Urinary bladder (tissue), 4 donors: ENCODE measurements around the gene KAT2A. TPM values are rescaled to one million over a fixed set of nuclear protein-coding genes. Genes with fewer than 3 reads are reported as not detected.

ENCODE experiments used
- DNase-seq: peaks from one replicate; pipeline ENCODE4 v3.0.0-alpha.2; 2015; ENCODE audit errors: extremely low spot score
- H3K27ac ChIP-seq: one replicate; pipeline ENCODE4 v1.5.1; 2013; ENCODE audit warnings: low read depth, mild to moderate bottlenecking, moderate library complexity
- H3K36me3 ChIP-seq: one replicate; pipeline ENCODE4 v1.6.1; 2013; ENCODE audit warnings: mild to moderate bottlenecking, moderate library complexity; ENCODE audit not compliant: insufficient read depth
- H3K4me1 ChIP-seq: one replicate; pipeline ENCODE4 v1.6.1; 2013; ENCODE audit warnings: mild to moderate bottlenecking, moderate library complexity; ENCODE audit not compliant: insufficient read depth
- H3K4me3 ChIP-seq: one replicate; pipeline ENCODE4 v1.5.1; 2013; ENCODE audit warnings: low read depth, low read length
- WGBS: extraction: QIAGEN DNeasy Blood & Tissue Kit; methylation state at CpG from one replicate; pipeline ENCODE4 v1.1.7; 2013; 5-methylcytosine and 5-hydroxymethylcytosine counted together
- polyA plus RNA-seq: library from polyadenylated mRNA; stranded (reverse); fragments of 200-250 nt; gene quantifications from one replicate; pipeline ENCODE4 v1.2.3, GENCODE V29; 2013
- total RNA-seq: library from RNA; depleted of rRNA; stranded (reverse); fragments of >200 nt; gene quantifications from one replicate; pipeline ENCODE4 v1.2.3, GENCODE V29; 2014
- donor health status: healthy with polysubstance abuse.
- donor health status: healthy.

KAT2A gene
- total RNA-seq (14.1 TPM), polyA plus RNA-seq (44.3 TPM)

GRCh38 chr17:42120770-42121769, at the start of gene KAT2A:
KAT2A (minus strand) TSS chr17:42121367; CDS start chr17:42121304, 63 bp downstream.
- Histone ChIP-seq H3K4me1 (no peaks in the 10 kb centered on the region), H3K27ac (no peak within 1 kb of the TSS), H3K4me3 (peak within 1 kb of the TSS; percentile 88), H3K36me3 (no peaks in the 10 kb centered on the region)
- no peak for DNase-seq
- 7% methylated on average over 57 of the region's 57 CpGs for WGBS

- no peak overlapping the region for H3K27ac ChIP-seq
- no peaks in the 10 kb centered on the region for H3K4me1 ChIP-seq
- WGBS: 94% methylated on average over 29 of the region's 29 CpGs
- no peak for DNase-seq
- no peaks in the 10 kb centered on the region for H3K36me3 ChIP-seq
- no peak overlapping the region for H3K4me3 ChIP-seq
Measured at GRCh38 chr17:42169351-42169750, 48.2 kb upstream of the KAT2A start.

GRCh38 chr17:42167807-42168206, 46.6 kb upstream of the KAT2A start:
- H3K27ac ChIP-seq: no peak overlapping the region
- no peaks in the 10 kb centered on the region for H3K36me3 ChIP-seq
- no peaks in the 10 kb centered on the region for H3K4me1 ChIP-seq
- no peak overlapping the region for H3K4me3 ChIP-seq
- DNase-seq: no peak
- 92% methylated on average over 8 of the region's 8 CpGs for WGBS

- 91% methylated on average over 19 of the region's 19 CpGs for WGBS
Measured at GRCh38 chr17:42166196-42166763, 45.1 kb upstream of the KAT2A start.

GRCh38 chr17:42165751-42166150, 44.6 kb upstream of the KAT2A start:
- Histone ChIP-seq H3K4me1 (no peaks in the 10 kb centered on the region), H3K27ac (no peak overlapping the region), H3K36me3 (no peaks in the 10 kb centered on the region), H3K4me3 (no peak overlapping the region)
- WGBS: 78% methylated on average over 6 of the region's 6 CpGs
- DNase-seq: no peak

More at GRCh38 chr17:42166196-42166763, 45.1 kb upstream of the KAT2A start:
- H3K36me3 ChIP-seq: no peaks in the 10 kb centered on the region
- DNase-seq: no peak
- H3K4me1 ChIP-seq: no peaks in the 10 kb centered on the region
- H3K4me3 ChIP-seq: no peak overlapping the region
- no peak overlapping the region for H3K27ac ChIP-seq

- no peaks in the 10 kb centered on the region for H3K36me3 ChIP-seq
- DNase-seq: no peak
- no peaks in the 10 kb centered on the region for H3K4me1 ChIP-seq
- no peak overlapping the region for H3K27ac ChIP-seq
- WGBS: 54% methylated on average over 22 of the region's 22 CpGs
- no peak overlapping the region for H3K4me3 ChIP-seq
Measured at GRCh38 chr17:42163696-42164407, 42.7 kb upstream of the KAT2A start.

GRCh38 chr17:42163113-42163512, 41.9 kb upstream of the KAT2A start:
- Histone ChIP-seq H3K4me1 (no peaks in the 10 kb centered on the region), H3K27ac (no peak overlapping the region), H3K4me3 (no peak overlapping the region), H3K36me3 (no peaks in the 10 kb centered on the region)
- no peak for DNase-seq
- WGBS: 59% methylated on average over 8 of the region's 8 CpGs

- no peak for DNase-seq
- no peaks in the 10 kb centered on the region for H3K4me1 ChIP-seq
- H3K36me3 ChIP-seq: no peaks in the 10 kb centered on the region
- WGBS: 65% methylated on average over 7 of the region's 7 CpGs
- H3K27ac ChIP-seq: no peak overlapping the region
- H3K4me3 ChIP-seq: no peak overlapping the region
Measured at GRCh38 chr17:42160531-42160910, 39.4 kb upstream of the KAT2A start.

- 68% methylated on average over 14 of the region's 14 CpGs for WGBS
- no peaks in the 10 kb centered on the region for H3K4me1 ChIP-seq
- H3K4me3 ChIP-seq: no peak overlapping the region
- no peak overlapping the region for H3K27ac ChIP-seq
- H3K36me3 ChIP-seq: no peaks in the 10 kb centered on the region
- no peak for DNase-seq
Measured at GRCh38 chr17:42159796-42160530, 38.8 kb upstream of the KAT2A start.

- no peak overlapping the region for H3K27ac ChIP-seq
- WGBS: 24% methylated on average over 17 of the region's 17 CpGs
Measured at GRCh38 chr17:42155614-42156045, 34.5 kb upstream of the KAT2A start.

GRCh38 chr17:42153919-42154742, 33.0 kb upstream of the KAT2A start:
- Histone ChIP-seq H3K4me3 (peak overlapping the region; percentile 95), H3K36me3 (no peaks in the 10 kb centered on the region), H3K27ac (peak overlapping the region; percentile 59), H3K4me1 (no peaks in the 10 kb centered on the region)
- no peak for DNase-seq
- 6% methylated on average over 15 of the region's 15 CpGs for WGBS

More at GRCh38 chr17:42155614-42156045, 34.5 kb upstream of the KAT2A start:
- Histone ChIP-seq H3K4me3 (peak overlapping the region; percentile 38), H3K4me1 (no peaks in the 10 kb centered on the region), H3K36me3 (no peaks in the 10 kb centered on the region)
- no peak for DNase-seq

GRCh38 chr17:42146911-42147607, 25.9 kb upstream of the KAT2A start:
- Histone ChIP-seq H3K4me1 (no peaks in the 10 kb centered on the region), H3K4me3 (no peak overlapping the region), H3K36me3 (no peaks in the 10 kb centered on the region), H3K27ac (no peak overlapping the region)
- no peak for DNase-seq
- 89% methylated on average over 13 of the region's 13 CpGs for WGBS
